Measurements from ENCODE around the gene SCAF1.

SCAF1 gene

DNA sequence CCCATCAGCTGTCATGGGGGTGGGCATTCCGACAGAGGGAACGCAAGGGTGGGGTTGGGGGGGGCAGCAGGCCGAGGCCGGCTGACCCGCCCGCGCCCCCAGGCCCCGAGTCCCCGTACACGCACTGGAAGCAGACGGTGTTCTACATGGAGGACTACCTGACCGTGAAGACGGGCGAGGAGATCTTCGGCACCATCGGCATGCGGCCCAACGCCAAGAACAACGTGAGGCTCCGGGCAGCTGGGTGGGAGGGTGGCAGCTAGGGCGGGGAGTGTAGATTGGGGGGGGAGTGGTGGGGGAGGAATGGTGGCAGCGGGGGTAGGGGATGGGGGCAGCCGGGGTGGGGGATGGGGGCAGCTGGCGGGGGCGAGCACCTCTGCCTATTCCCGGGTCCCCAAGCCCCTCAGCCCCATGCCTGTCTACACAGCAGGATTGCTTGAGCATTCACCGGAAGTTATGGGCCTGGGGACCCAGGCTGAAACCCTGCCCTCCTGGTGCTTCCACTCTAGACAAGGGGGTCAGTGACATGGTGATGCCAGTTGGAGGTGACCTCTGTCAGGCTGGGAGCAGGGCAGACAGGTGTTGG, 44.6 kb downstream of the SCAF1 start:
- no peak for DNase-seq

DNA sequence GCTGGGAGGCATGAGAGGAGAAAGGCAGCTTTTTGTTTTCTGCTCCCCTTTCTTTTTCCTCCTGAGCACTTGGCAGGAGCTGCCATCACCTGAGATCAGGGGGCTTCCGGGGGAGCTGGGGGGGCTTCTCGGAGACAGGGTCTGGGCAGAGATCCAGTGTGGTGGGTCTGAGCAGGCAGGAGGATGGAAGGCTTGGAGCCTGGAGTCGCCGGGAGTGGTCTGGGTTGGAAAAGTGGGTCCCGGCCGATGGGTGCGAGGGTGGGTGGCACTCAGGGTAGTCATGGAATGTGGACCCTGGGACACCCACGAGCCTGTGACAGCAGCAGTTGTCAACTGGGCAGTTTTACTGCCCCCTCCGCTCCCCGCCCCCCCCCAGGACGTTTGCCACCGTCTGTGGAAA, 45.1 kb downstream of the SCAF1 start:
- DNase-seq = no peak

- no peak for DNase-seq
Observed at GRCh38 chr19:49687566-49688316, 45.7 kb downstream of the SCAF1 start.

DNA sequence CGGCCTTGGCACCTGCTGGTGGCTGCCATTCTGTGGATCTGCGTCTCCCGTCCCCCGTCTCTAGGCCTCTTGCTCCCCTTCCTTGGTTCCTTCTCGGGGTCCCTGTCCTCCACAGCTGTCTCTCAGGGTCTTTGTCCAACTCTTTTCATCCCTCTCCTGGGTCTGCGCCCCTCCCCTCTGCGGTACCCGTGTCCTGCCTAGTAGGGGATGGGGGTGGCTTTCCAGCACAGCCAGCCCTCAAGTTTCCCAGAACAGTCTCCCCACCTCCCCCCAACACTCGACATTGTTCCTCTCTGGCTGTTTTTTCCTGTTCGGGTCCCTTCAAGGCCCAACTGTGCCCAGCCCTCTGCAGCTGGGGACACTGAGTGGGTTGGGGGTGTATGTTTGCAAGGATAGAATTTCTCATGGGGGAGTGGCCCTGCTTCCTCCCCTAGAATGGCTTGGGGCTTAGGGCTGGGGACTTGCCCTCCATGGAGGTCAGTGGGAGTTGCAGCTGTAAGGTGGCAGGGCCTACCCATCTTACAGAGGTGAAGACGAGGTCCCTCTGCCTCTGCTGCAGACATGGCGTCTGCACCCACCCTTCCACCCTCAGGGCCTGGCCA, 46.6 kb downstream of the SCAF1 start:
- DNase-seq = no peak

GRCh38 chr19:49689133-49690078, 47.4 kb downstream of the SCAF1 start, which contains the start of gene ADM5:
Gene ADM5 (plus strand): TSS chr19:49689594. CDS start chr19:49689838, 244 bp downstream.
- no peak for DNase-seq

GRCh38 chr19:49690079-49690655, 48.2 kb downstream of the SCAF1 start:
- no peak for DNase-seq

- peak; percentile 97 for DNase-seq
Observed at GRCh38 chr19:49690656-49691242, 48.7 kb downstream of the SCAF1 start, which contains the start of gene CPT1C. Gene CPT1C (plus strand): TSS chr19:49691116. CDS start chr19:49692253, 1,137 bp downstream.

GRCh38 chr19:49691243-49692146, 49.5 kb downstream of the SCAF1 start:
- no peak for DNase-seq

GRCh38 chr19:49692147-49692506, 50.1 kb downstream of the SCAF1 start:
- no peak for DNase-seq

GRCh38 chr19:49696115-49696514, 54.1 kb downstream of the SCAF1 start:
- DNase-seq = no peak

DNA sequence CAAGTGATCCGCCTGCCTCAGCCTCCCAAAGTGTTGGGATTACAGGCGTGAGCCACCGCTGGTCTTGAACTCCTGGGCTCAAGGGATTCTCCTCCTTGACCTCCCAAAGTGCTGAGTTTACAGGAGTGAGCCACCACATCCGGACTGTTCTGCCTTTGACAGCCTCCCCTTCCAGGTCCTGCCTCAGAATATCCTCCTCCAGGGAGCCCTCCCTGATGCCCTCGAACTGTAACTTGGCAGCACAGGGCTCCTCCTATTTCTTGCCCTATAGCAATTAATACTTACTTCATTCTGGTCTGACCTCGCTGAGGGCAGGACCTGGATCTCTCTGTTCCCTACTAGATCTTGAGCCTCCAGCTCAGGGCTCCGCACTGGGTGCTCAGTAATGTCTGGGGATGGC, 54.9 kb downstream of the SCAF1 start:
- no peak for DNase-seq

GRCh38 chr19:49699364-49699763, 57.4 kb downstream of the SCAF1 start:
- DNase-seq = no peak

GRCh38 chr19:49700563-49700962, 58.6 kb downstream of the SCAF1 start:
- no peak for DNase-seq

- DNase-seq = no peak
Observed at GRCh38 chr19:49701271-49701786, 59.3 kb downstream of the SCAF1 start.

DNA sequence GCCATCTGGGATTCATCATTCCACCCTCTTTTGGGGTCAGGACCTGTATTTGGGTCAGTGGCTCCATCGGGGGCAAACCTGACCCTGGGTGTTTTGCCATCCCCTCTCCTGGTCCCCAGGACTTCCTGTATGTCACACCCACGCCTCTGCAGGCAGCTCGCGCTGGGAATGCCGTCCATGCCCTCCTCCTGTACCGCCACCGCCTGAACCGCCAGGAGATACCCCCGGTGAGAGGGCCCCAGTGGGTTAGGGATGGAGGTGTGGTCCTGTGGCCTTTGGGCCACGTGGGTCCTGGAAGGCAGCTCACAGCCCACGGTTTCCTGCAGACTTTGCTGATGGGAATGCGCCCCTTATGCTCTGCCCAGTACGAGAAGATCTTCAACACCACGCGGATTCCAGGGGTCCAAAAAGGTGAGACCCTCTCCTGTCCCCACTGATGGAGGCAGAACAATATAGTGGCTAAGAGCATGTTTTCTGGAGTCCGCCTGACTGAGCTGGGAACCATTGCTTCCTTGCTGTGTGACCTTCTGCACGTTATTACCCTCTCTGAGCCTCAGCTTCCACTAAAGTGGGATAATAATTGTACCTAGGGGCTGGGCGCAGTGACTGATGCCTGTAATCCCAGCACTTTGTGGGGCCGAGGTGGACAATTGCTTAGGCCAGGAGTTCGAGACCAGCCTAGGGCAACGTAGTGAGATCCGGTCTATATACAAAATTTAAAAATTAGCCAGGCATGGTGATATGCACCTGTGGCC, 63.1 kb downstream of the SCAF1 start:
- no peak for DNase-seq

DNA sequence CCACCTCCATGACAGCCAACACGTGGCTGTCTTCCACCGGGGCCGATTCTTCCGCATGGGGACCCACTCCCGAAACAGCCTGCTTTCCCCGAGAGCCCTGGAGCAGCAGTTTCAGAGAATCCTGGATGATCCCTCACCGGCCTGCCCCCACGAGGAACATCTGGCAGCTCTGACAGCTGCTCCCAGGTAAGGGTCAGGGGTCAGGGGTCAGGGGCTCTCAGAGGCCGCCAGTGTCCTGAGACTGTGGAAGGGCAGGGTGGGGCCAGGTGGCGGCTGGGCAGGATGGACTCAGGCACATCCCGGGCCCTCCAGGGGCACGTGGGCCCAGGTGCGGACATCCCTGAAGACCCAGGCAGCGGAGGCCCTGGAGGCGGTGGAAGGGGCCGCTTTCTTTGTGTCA, 63.9 kb downstream of the SCAF1 start:
- DNase-seq = no peak
